GM23338 (cell line): Measurements from ENCODE around the gene SP100. TPM values are rescaled to one million over a fixed set of nuclear protein-coding genes. Genes with fewer than 3 reads are reported as not detected.

ENCODE experiments used
- ATAC-seq: fragments of 200-7000 bp; cut with Tn5 transposase; 3 replicates; pipeline ENCODE4 v1.9.1; 2020
- DNase-seq: peaks from one replicate; pipeline ENCODE4 v3.0.0-alpha.2; 2015; ENCODE audit warnings: low spot score
- H2AFZ ChIP-seq: fragments of 200-600 bp; sonication (generic); 2 replicates; pipeline ENCODE4 v1.8.0; 2016; ENCODE audit warnings: antibody characterized with exemption, mild to moderate bottlenecking, moderate library complexity
- H3F3A ChIP-seq: fragments of 200-600 bp; sonication (generic); replicated peaks from 2 replicates; pipeline ENCODE4 v1.8.0; 2017; ENCODE audit warnings: antibody characterized with exemption, mixed run types, low read depth
- H3K27ac ChIP-seq: fragments of 200-600 bp; sonication (generic); 2 replicates; pipeline ENCODE4 v1.6.1; 2016; ENCODE audit warnings: low read depth
- H3K27me3 ChIP-seq: fragments of 200-600 bp; sonication (generic); 2 replicates; pipeline ENCODE4 v1.8.0; 2016; ENCODE audit warnings: mild to moderate bottlenecking, mixed run types, moderate library complexity; ENCODE audit not compliant: insufficient read depth
- H3K36me3 ChIP-seq: fragments of 200-600 bp; sonication (generic); 2 replicates; pipeline ENCODE4 v1.8.0; 2016; ENCODE audit warnings: mild to moderate bottlenecking; ENCODE audit not compliant: insufficient read depth
- H3K4me1 ChIP-seq: fragments of 200-600 bp; sonication (generic); 2 replicates; pipeline ENCODE4 v1.8.0; 2016; ENCODE audit warnings: mild to moderate bottlenecking, moderate library complexity; ENCODE audit not compliant: insufficient read depth
- H3K4me2 ChIP-seq: fragments of 200-600 bp; sonication (generic); 2 replicates; pipeline ENCODE4 v1.7.1; 2017; ENCODE audit warnings: mixed run types
- H3K4me3 ChIP-seq: fragments of 200-600 bp; sonication (generic); 2 replicates; pipeline ENCODE4 v1.6.1; 2016; ENCODE audit warnings: mixed run types
- H3K79me2 ChIP-seq: fragments of 200-600 bp; sonication (generic); replicated peaks from 2 replicates; pipeline ENCODE4 v1.8.0; 2017; ENCODE audit warnings: mild to moderate bottlenecking; ENCODE audit not compliant: insufficient read depth
- H3K9me2 ChIP-seq: fragments of 200-600 bp; sonication (generic); 2 replicates; pipeline ENCODE4 v1.8.0; 2017; ENCODE audit not compliant: insufficient read depth
- H4K20me1 ChIP-seq: fragments of 200-600 bp; sonication (generic); replicated peaks from 2 replicates; pipeline ENCODE4 v1.8.0; 2017; ENCODE audit warnings: mild to moderate bottlenecking; ENCODE audit not compliant: insufficient read depth
- H3K27ac Mint-ChIP-seq: 2 replicates; pipeline ENCODE4 v1.8.0; 2020; ENCODE audit warnings: inconsistent platforms, mild to moderate bottlenecking, moderate library complexity, mixed read lengths
- H3K27me3 Mint-ChIP-seq: 3 replicates; pipeline ENCODE4 v1.8.0; 2022; ENCODE audit warnings: low read depth, mild to moderate bottlenecking, moderate library complexity, mixed read lengths, inconsistent platforms; ENCODE audit not compliant: insufficient read depth, poor library complexity
- H3K36me3 Mint-ChIP-seq: 3 replicates; pipeline ENCODE4 v1.8.0; 2021; ENCODE audit warnings: low read depth, mild to moderate bottlenecking, inconsistent platforms, moderate library complexity, mixed read lengths
- H3K4me1 Mint-ChIP-seq: 3 replicates; pipeline ENCODE4 v1.8.0; 2020; ENCODE audit warnings: mild to moderate bottlenecking, inconsistent platforms, mixed read lengths
- H3K4me3 Mint-ChIP-seq: 3 replicates; pipeline ENCODE4 v1.8.0; 2021; ENCODE audit warnings: moderate library complexity, mild to moderate bottlenecking, inconsistent platforms, mixed read lengths
- H3K9me3 Mint-ChIP-seq: 3 replicates; pipeline ENCODE4 v1.8.0; 2020; ENCODE audit warnings: moderate library complexity, mild to moderate bottlenecking, inconsistent platforms, mixed read lengths
- CREB1 ChIP-seq: fragments of 250-450 bp; sonication (Bioruptor Pico); IDR thresholded peaks from 2 replicates; pipeline ENCODE4 v1.5.0; 2020; ENCODE audit warnings: low read depth, mild to moderate bottlenecking, moderate library complexity
- CTCF ChIP-seq, 2 experiments: fragments of 200-600 bp in 1 of 2; sonication (generic) in 1 of 2; conservative IDR thresholded peaks; 2 replicates each; pipeline versions ENCODE4 v1.5.1 to v1.6.1; 2016 to 2017; ENCODE audit warnings: antibody characterized with exemption in 2 of 2, low read depth in 2 of 2, mild to moderate bottlenecking in 2 of 2, moderate library complexity in 1 of 2
- ETS1 ChIP-seq: IDR thresholded peaks from 2 replicates; pipeline ENCODE4 v1.6.1; 2016; ENCODE audit warnings: antibody characterized with exemption
- EZH2 ChIP-seq: fragments of 200-600 bp; sonication (generic); IDR thresholded peaks from one replicate; pipeline ENCODE4 v1.8.0; 2017; ENCODE audit warnings: antibody characterized with exemption, mild to moderate bottlenecking, low read depth; ENCODE audit not compliant: unreplicated experiment
- EZH2phosphoT487 ChIP-seq: fragments of 200-600 bp; sonication (generic); IDR thresholded peaks from one replicate; pipeline ENCODE4 v1.8.1; 2018; ENCODE audit warnings: antibody characterized with exemption; ENCODE audit not compliant: unreplicated experiment
- JUNB ChIP-seq: IDR thresholded peaks from one replicate; pipeline ENCODE4 v1.6.1; 2016; ENCODE audit warnings: antibody characterized with exemption; ENCODE audit not compliant: unreplicated experiment
- NANOG ChIP-seq: IDR thresholded peaks from 2 replicates; pipeline ENCODE4 v1.6.1; 2016; ENCODE audit warnings: antibody characterized with exemption, borderline replicate concordance
- POLR2AphosphoS5 ChIP-seq: IDR thresholded peaks from 2 replicates; pipeline ENCODE4 v1.6.1; 2016; ENCODE audit warnings: antibody characterized with exemption, low read depth
- REST ChIP-seq: IDR thresholded peaks from one replicate; pipeline ENCODE4 v1.6.1; 2018; ENCODE audit warnings: antibody characterized with exemption; ENCODE audit not compliant: unreplicated experiment
- STAT1 ChIP-seq: IDR thresholded peaks from one replicate; pipeline ENCODE4 v1.6.1; 2016; ENCODE audit warnings: antibody characterized with exemption; ENCODE audit not compliant: unreplicated experiment
- ZNF114 ChIP-seq: fragments of 250-450 bp; sonication (Bioruptor Pico); IDR thresholded peaks from 2 replicates; pipeline ENCODE4 v1.5.0; 2020; ENCODE audit warnings: mild to moderate bottlenecking, moderate library complexity
- ZNF331 ChIP-seq: fragments of 250-450 bp; sonication (Bioruptor Pico); IDR thresholded peaks from 2 replicates; pipeline ENCODE4 v1.5.0; 2020; ENCODE audit warnings: low read depth, mild to moderate bottlenecking, moderate library complexity
- ZNF462 ChIP-seq: fragments of 250-450 bp; sonication (Bioruptor Pico); IDR thresholded peaks from 2 replicates; pipeline ENCODE4 v1.5.0; 2020; ENCODE audit warnings: mild to moderate bottlenecking, moderate library complexity
- polyA plus RNA-seq: library from polyadenylated mRNA; unstranded; fragments of >200 nt; fragmentation: Nextera tagmentation; extraction: Ambion mirVana; gene quantifications from 2 replicates; pipeline ENCODE4 v1.2.1, GENCODE V29; 2016
- total RNA-seq: library from RNA; depleted of rRNA; stranded (reverse); fragments of >200 nt; shearing (Covaris generic); gene quantifications from 2 replicates; pipeline ENCODE4 v1.2.3, GENCODE V29; 2014

Gene SP100
- total and polyA plus RNA-seq, 2 experiments from 2014 or later = 0.44 to 0.73 TPM

- no peak for TF ChIP-seq POLR2AphosphoS5
- no peak for TF ChIP-seq EZH2phosphoT487
- no peak for TF ChIP-seq ETS1
- TF ChIP-seq STAT1 = no peak
- TF ChIP-seq NANOG = no peak
- TF ChIP-seq ZNF114 (CRISPR knock-in tag) = no peak
- TF ChIP-seq ZNF331 (CRISPR knock-in tag) = no peak
- no peak for TF ChIP-seq REST
- TF ChIP-seq JUNB = no peak
- no peak for TF ChIP-seq CREB1 (CRISPR knock-in tag)
- no peak for TF ChIP-seq CTCF (conservative IDR thresholded peaks at IDR 0.05; ENCODE audit: low read depth in 2 of 2)
- TF ChIP-seq EZH2 = no peak
- no peak for TF ChIP-seq ZNF462 (CRISPR knock-in tag)
- Histone ChIP-seq H3K79me2 (no peaks in the 10 kb centered on the region), H3K4me1 (no peaks in the 10 kb centered on the region), H3K4me3 (no peak overlapping the region), H3K27ac (no peak overlapping the region), H3F3A (no peaks in the 10 kb centered on the region), H3K36me3 (no peaks in the 10 kb centered on the region), H2AFZ (no peak overlapping the region), H3K9me2 (no peaks in the 10 kb centered on the region), H4K20me1 (no peaks in the 10 kb centered on the region), H3K27me3 (no peaks in the 10 kb centered on the region), H3K4me2 (no peak overlapping the region)
- peaks cover 6% of the 10 kb centered on the region for H3K27me3 Mint-ChIP-seq
- no peak overlapping the region for H3K4me3 Mint-ChIP-seq
- DNase-seq = no peak
- peaks cover 11% of the 10 kb centered on the region; the same call in 2 of the 3 replicates for H3K9me3 Mint-ChIP-seq
- H3K27ac Mint-ChIP-seq = no peak overlapping the region
- peaks cover 3% of the 10 kb centered on the region; the same call in 1 of the 3 replicates for H3K36me3 Mint-ChIP-seq
- no peak for ATAC-seq
- no peaks in the 10 kb centered on the region for H3K4me1 Mint-ChIP-seq
Measured at GRCh38 chr2:230429513-230429912, 13.5 kb downstream of the SP100 start.
